SJSA1 (cell line): ENCODE data around the gene OPRPN. TPM values are rescaled to one million over a fixed set of nuclear protein-coding genes. Genes with fewer than 3 reads are reported as not detected.

Source experiments
- DNase-seq, 2 experiments: peaks; one replicate each; pipeline ENCODE4 v3.0.0-alpha.2; 2015 to 2020; ENCODE audit warnings: low spot score in 2 of 2, low read depth in 1 of 2
- H3K27ac ChIP-seq: fragments of 250-450 bp; sonication (Bioruptor Pico); 2 replicates; pipeline ENCODE4 v1.5.1; 2020; ENCODE audit warnings: mild to moderate bottlenecking, moderate library complexity
- H3K27me3 ChIP-seq: fragments of 250-450 bp; sonication (Bioruptor Pico); replicated peaks from 2 replicates; pipeline ENCODE4 v1.5.1; 2020; ENCODE audit warnings: mild to moderate bottlenecking, moderate library complexity
- H3K36me3 ChIP-seq: fragments of 250-450 bp; sonication (Bioruptor Pico); 2 replicates; pipeline ENCODE4 v1.5.1; 2020; ENCODE audit warnings: mild to moderate bottlenecking
- H3K4me1 ChIP-seq: fragments of 250-450 bp; sonication (Bioruptor Pico); replicated peaks from 2 replicates; pipeline ENCODE4 v1.6.1; 2021; ENCODE audit warnings: mild to moderate bottlenecking
- H3K4me3 ChIP-seq: fragments of 250-450 bp; sonication (Bioruptor Pico); 2 replicates; pipeline ENCODE4 v1.5.1; 2020; ENCODE audit warnings: mild to moderate bottlenecking
- H3K9me3 ChIP-seq: fragments of 250-450 bp; sonication (Bioruptor Pico); replicated peaks from 2 replicates; pipeline ENCODE4 v1.5.1; 2020; ENCODE audit warnings: mild to moderate bottlenecking
- total RNA-seq: library from RNA; depleted of rRNA; stranded (reverse); fragments of >200 nt; shearing (Covaris generic); gene quantifications from 2 replicates; pipeline ENCODE4 v1.2.3, GENCODE V29; 2014; rRNA removed

OPRPN gene
- total RNA-seq: not detected in 2 replicates

GRCh38 chr4:70397580-70397979 lies at the start of gene OPRPN:
TSS of gene OPRPN (plus strand) at chr4:70397940. CDS start at chr4:70399286, 1,346 bp downstream.
- Histone ChIP-seq H3K9me3 (no peaks in the 10 kb centered on the region), H3K27ac (no peak within 1 kb of the TSS), H3K36me3 (no peaks in the 10 kb centered on the region), H3K4me3 (no peak within 1 kb of the TSS), H3K4me1 (no peaks in the 10 kb centered on the region), H3K27me3 (no peaks in the 10 kb centered on the region)
- DNase-seq: no peak

- Histone ChIP-seq H3K27me3 (no peaks in the 10 kb centered on the region), H3K36me3 (no peaks in the 10 kb centered on the region), H3K4me3 (no peak overlapping the region), H3K27ac (no peak overlapping the region), H3K4me1 (no peaks in the 10 kb centered on the region), H3K9me3 (no peaks in the 10 kb centered on the region)
- no peak for DNase-seq
Observed at GRCh38 chr4:70356185-70356584, 41.6 kb upstream of the OPRPN start.

- Histone ChIP-seq H3K27ac (no peak overlapping the region), H3K4me1 (no peaks in the 10 kb centered on the region), H3K4me3 (no peak overlapping the region), H3K36me3 (no peaks in the 10 kb centered on the region), H3K27me3 (no peaks in the 10 kb centered on the region; the same call in 1 of the 2 replicates), H3K9me3 (no peaks in the 10 kb centered on the region)
- no peak for DNase-seq
Observed at GRCh38 chr4:70359115-70359661, 38.6 kb upstream of the OPRPN start.

- Histone ChIP-seq H3K36me3 (no peaks in the 10 kb centered on the region), H3K27me3 (no peaks in the 10 kb centered on the region; the same call in 1 of the 2 replicates), H3K27ac (no peak within 1 kb of the TSS), H3K4me3 (no peak within 1 kb of the TSS), H3K4me1 (no peaks in the 10 kb centered on the region), H3K9me3 (no peaks in the 10 kb centered on the region)
- no peak for DNase-seq
Observed at GRCh38 chr4:70360460-70360859, 37.3 kb upstream of the OPRPN start, which contains the start of gene SMR3A. TSS of gene SMR3A (plus strand) at chr4:70360760. CDS start at chr4:70362116, 1,356 bp downstream.

GRCh38 chr4:70364002-70364401 lies 33.7 kb upstream of the OPRPN start:
- DNase-seq: no peak
- no peak overlapping the region for H3K27ac ChIP-seq

GRCh38 chr4:70365479-70365878 lies 32.3 kb upstream of the OPRPN start:
- Histone ChIP-seq H3K27me3 (no peaks in the 10 kb centered on the region; the same call in 1 of the 2 replicates), H3K9me3 (no peaks in the 10 kb centered on the region), H3K27ac (no peak overlapping the region), H3K36me3 (no peaks in the 10 kb centered on the region), H3K4me3 (no peak overlapping the region), H3K4me1 (no peaks in the 10 kb centered on the region)
- no peak for DNase-seq

More at GRCh38 chr4:70364002-70364401, 33.7 kb upstream of the OPRPN start:
- Histone ChIP-seq H3K36me3 (no peaks in the 10 kb centered on the region), H3K4me1 (no peaks in the 10 kb centered on the region), H3K9me3 (no peaks in the 10 kb centered on the region), H3K4me3 (no peak overlapping the region), H3K27me3 (no peaks in the 10 kb centered on the region; the same call in 1 of the 2 replicates)

- Histone ChIP-seq H3K27ac (no peak overlapping the region), H3K36me3 (no peaks in the 10 kb centered on the region), H3K4me3 (no peak overlapping the region), H3K9me3 (no peaks in the 10 kb centered on the region), H3K27me3 (no peaks in the 10 kb centered on the region; the same call in 1 of the 2 replicates), H3K4me1 (no peaks in the 10 kb centered on the region)
- DNase-seq: no peak
Observed at GRCh38 chr4:70367813-70368212, 29.9 kb upstream of the OPRPN start.

GRCh38 chr4:70371987-70372386 lies 25.8 kb upstream of the OPRPN start:
- no peak for DNase-seq
- no peaks in the 10 kb centered on the region for H3K36me3 ChIP-seq
- no peaks in the 10 kb centered on the region for H3K27me3 ChIP-seq
- H3K4me1 ChIP-seq: no peaks in the 10 kb centered on the region
- no peak overlapping the region for H3K4me3 ChIP-seq
- no peak overlapping the region for H3K27ac ChIP-seq
- H3K9me3 ChIP-seq: no peaks in the 10 kb centered on the region

- no peak for DNase-seq
- no peaks in the 10 kb centered on the region for H3K36me3 ChIP-seq
- H3K4me3 ChIP-seq: no peak overlapping the region
- no peak overlapping the region for H3K27ac ChIP-seq
- H3K4me1 ChIP-seq: no peaks in the 10 kb centered on the region
- H3K9me3 ChIP-seq: no peaks in the 10 kb centered on the region
- no peaks in the 10 kb centered on the region for H3K27me3 ChIP-seq
Observed at GRCh38 chr4:70372760-70373159, 25.0 kb upstream of the OPRPN start.

- Histone ChIP-seq H3K4me1 (no peaks in the 10 kb centered on the region), H3K9me3 (no peaks in the 10 kb centered on the region), H3K4me3 (no peak overlapping the region), H3K36me3 (no peaks in the 10 kb centered on the region), H3K27ac (no peak overlapping the region), H3K27me3 (no peaks in the 10 kb centered on the region)
- no peak for DNase-seq
Observed at GRCh38 chr4:70380578-70380977, 17.2 kb upstream of the OPRPN start.

- H3K4me3 ChIP-seq: no peak within 1 kb of the TSS
- no peak for DNase-seq
- no peaks in the 10 kb centered on the region for H3K9me3 ChIP-seq
- no peaks in the 10 kb centered on the region for H3K27me3 ChIP-seq
- no peaks in the 10 kb centered on the region for H3K4me1 ChIP-seq
- no peaks in the 10 kb centered on the region for H3K36me3 ChIP-seq
- no peak within 1 kb of the TSS for H3K27ac ChIP-seq
Observed at GRCh38 chr4:70382691-70383181, 15.0 kb upstream of the OPRPN start, which contains the start of gene SMR3B. TSS of gene SMR3B (plus strand) at chr4:70383131. CDS start at chr4:70384511, 1,380 bp downstream.

GRCh38 chr4:70392057-70392776 lies 5.5 kb upstream of the OPRPN start:
- Histone ChIP-seq H3K4me1 (no peaks in the 10 kb centered on the region), H3K27me3 (no peaks in the 10 kb centered on the region), H3K9me3 (no peaks in the 10 kb centered on the region), H3K27ac (no peak overlapping the region), H3K36me3 (no peaks in the 10 kb centered on the region), H3K4me3 (no peak overlapping the region)
- no peak for DNase-seq

- H3K36me3 ChIP-seq: no peaks in the 10 kb centered on the region
- H3K27ac ChIP-seq: no peak overlapping the region
- H3K27me3 ChIP-seq: no peaks in the 10 kb centered on the region
- no peaks in the 10 kb centered on the region for H3K4me1 ChIP-seq
- no peak for DNase-seq
- H3K4me3 ChIP-seq: no peak overlapping the region
- no peaks in the 10 kb centered on the region for H3K9me3 ChIP-seq
Observed at GRCh38 chr4:70399319-70399718, 1.6 kb downstream of the OPRPN start.

- H3K4me1 ChIP-seq: no peaks in the 10 kb centered on the region
- no peaks in the 10 kb centered on the region for H3K36me3 ChIP-seq
- no peaks in the 10 kb centered on the region for H3K9me3 ChIP-seq
- H3K4me3 ChIP-seq: no peak overlapping the region
- no peak overlapping the region for H3K27ac ChIP-seq
- DNase-seq: no peak
- 0 out of 2 replicates have a peak, but pooled peaks cover 3% of the 10 kb centered on the region for H3K27me3 ChIP-seq
Observed at GRCh38 chr4:70402762-70403161, 5.0 kb downstream of the OPRPN start.
